GM21529 (cell line): ENCODE results near the gene C9orf40.

Source experiments
- ATAC-seq: cut with Tn5 transposase; IDR thresholded peaks from one replicate; pipeline ENCODE4 v1.9.1; 2021; ENCODE audit not compliant: unreplicated experiment

C9orf40 gene

GRCh38 chr9:74942801-74943200, 9.9 kb downstream of the C9orf40 start:
- ATAC-seq, result no peak

DNA sequence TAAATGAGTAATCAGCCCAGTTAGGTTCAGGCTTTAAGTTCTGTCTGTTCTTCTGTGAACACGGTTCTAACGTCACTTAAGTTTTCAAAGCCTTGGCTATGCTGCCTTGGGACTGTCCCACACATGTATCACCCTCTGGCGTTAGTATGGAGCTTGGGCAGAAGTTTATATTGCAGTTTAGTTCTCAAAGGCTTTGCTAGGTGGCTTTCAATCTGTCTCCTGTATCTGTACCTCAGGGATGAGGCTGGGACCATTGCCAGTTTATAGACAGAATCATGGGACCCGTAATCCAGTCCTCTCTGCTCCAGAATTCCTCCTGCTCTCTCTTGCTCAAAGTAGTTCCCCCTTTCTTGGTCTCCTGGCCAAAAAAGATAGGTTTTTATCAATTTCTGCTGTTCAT, 12.1 kb downstream of the C9orf40 start:
- no peak for ATAC-seq

DNA sequence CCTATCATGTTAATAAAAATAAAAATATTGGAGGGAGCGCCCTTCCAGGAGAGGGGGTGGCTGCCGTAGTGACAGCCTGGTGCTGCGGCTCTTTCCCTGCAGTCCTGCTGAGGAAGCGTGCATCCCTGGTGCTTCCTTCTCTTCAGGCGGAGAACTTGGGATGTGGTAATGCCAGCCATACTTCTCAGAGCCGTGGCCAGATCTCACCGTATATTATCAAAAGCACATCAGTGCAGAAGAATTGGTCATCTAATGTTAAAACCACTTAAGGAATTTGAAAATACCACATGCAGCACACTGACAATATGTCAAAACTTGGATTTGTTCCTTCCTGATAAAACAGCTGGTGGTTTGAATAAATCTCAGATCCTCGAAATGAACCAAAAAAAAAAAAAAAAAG, 17.7 kb downstream of the C9orf40 start:
- ATAC-seq, result no peak

DNA sequence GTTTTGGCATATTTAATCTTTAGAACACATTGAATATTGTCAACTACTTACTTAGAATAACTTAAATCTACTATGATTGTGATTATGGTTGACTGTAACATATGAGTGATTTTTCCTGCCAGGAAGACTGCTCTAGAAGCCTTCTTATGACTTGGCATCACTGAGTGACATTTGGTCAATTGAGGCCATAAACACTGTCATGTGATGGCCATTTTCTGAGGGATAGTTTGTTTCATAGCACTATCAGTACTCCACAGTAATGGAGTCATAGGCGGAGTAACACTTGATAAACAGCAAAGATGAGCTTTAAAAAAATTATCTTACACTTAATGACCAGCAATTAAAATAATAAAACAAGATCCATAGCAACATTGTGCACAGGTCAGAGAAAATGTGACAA, 31.0 kb downstream of the C9orf40 start:
- no peak for ATAC-seq

GRCh38 chr9:74920944-74921626, 31.6 kb downstream of the C9orf40 start:
- ATAC-seq, result no peak

GRCh38 chr9:74910036-74910435, 42.7 kb downstream of the C9orf40 start:
- ATAC-seq, result no peak

DNA sequence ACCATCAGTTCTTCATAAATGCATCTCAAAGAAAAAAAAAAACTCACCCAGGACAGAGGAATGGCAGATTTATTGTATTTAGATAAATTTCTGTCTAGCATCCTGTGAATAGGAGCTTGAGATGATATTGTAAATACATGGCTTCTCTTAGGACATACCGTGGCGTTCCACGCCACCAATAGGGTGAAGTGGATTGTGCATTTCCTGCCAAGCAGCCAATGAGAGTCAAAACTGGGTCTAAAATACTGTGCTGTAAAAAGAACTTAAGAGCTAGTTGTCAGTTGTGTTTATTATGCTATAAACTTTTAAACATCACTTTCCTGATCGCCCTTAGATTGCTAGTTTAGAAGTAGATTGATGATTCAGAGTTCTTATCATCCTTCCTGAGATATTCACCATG, 44.0 kb downstream of the C9orf40 start:
- ATAC-seq, result no peak

GRCh38 chr9:74907085-74907484, 45.6 kb downstream of the C9orf40 start:
- no peak for ATAC-seq

DNA sequence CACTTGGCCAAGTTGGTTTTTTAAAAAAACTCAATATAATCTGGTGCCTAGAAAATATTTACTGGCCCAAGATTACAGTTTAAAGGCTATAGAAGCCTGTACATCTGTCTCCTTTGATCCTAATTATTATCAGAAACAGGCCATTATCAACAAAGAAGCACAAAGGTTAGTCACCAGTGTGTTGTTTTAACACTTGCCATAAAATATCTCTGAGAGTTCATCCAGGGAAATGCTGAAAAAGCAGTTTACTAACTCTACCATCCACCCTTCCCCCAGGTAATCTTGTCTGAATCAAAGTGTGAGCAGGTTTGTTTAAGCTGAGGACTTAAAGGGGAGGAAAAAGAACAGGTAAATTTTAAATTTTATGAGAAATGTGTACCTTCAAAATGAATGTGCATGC, 51.7 kb downstream of the C9orf40 start:
- ATAC-seq, result no peak
